ENCODE measurements around the gene VSIR. TPM values are rescaled to one million over a fixed set of nuclear protein-coding genes. Genes with fewer than 3 reads are reported as not detected.

Gene VSIR
- total RNA-seq, 1 donor from 2014 or later, result 2.9 TPM

- no peak for FAIRE-seq
Measured at GRCh38 chr10:71704816-71705215, 68.5 kb downstream of the VSIR start.

GRCh38 chr10:71703577-71703976, 69.7 kb downstream of the VSIR start:
- H4K20me1 ChIP-seq (ENCODE audit: insufficient read depth, low read length), result no peaks in the 10 kb centered on the region
- no peaks in the 10 kb centered on the region for H3K79me2 ChIP-seq (ENCODE audit: insufficient read depth, low read length)
- H3K4me1 ChIP-seq (ENCODE audit: insufficient read depth, low read length), result no peaks in the 10 kb centered on the region
- no peak overlapping the region for H3K4me3 Mint-ChIP-seq (ENCODE audit: unreplicated experiment)
- peaks cover 57% of the 10 kb centered on the region for H3K27me3 Mint-ChIP-seq (ENCODE audit: low read depth, unreplicated experiment)
- no peaks in the 10 kb centered on the region for H3K36me3 ChIP-seq (ENCODE audit: insufficient read depth, low read length)
- H3K27me3 ChIP-seq (ENCODE audit: insufficient read depth, low read length), result peaks cover 22% of the 10 kb centered on the region
- no peak overlapping the region for H3K27ac ChIP-seq (ENCODE audit: low read depth, low read length)
- no peak overlapping the region for H3K27ac Mint-ChIP-seq (ENCODE audit: unreplicated experiment)
- FAIRE-seq (no peak), DNase-seq (ENCODE audit: low read depth) (no peak)
- no peak overlapping the region for H2AFZ ChIP-seq (ENCODE audit: low read depth, low read length)
- H3K9ac ChIP-seq (ENCODE audit: low read length), result no peak overlapping the region
- H3K9me3 Mint-ChIP-seq (ENCODE audit: unreplicated experiment), result no peaks in the 10 kb centered on the region
- no peaks in the 10 kb centered on the region for H3K4me1 Mint-ChIP-seq (ENCODE audit: low read depth, unreplicated experiment)
- no peak overlapping the region for H3K4me2 ChIP-seq (ENCODE audit: low read length)
- H3K4me3 ChIP-seq (ENCODE audit: insufficient read depth, low read depth, low read length), result no peak overlapping the region
- no peaks in the 10 kb centered on the region for H3K9me3 ChIP-seq (ENCODE audit: insufficient read depth, low read depth, low read length)
- TF ChIP-seq EZH2 (IDR thresholded peaks at IDR 0.05; ENCODE audit: insufficient read depth, low read length) (no peak), CTCF (IDR thresholded peaks at IDR 0.05; ENCODE audit: insufficient read depth, low read depth, low read length) (no peak)
- no peaks in the 10 kb centered on the region for H3K36me3 Mint-ChIP-seq (ENCODE audit: low read depth, unreplicated experiment)

More at GRCh38 chr10:71704816-71705215, 68.5 kb downstream of the VSIR start:
- Histone ChIP-seq H3K27me3 (ENCODE audit: insufficient read depth, low read length) (peaks cover 12% of the 10 kb centered on the region), H3K79me2 (ENCODE audit: insufficient read depth, low read length) (no peaks in the 10 kb centered on the region), H3K4me2 (ENCODE audit: low read length) (no peak overlapping the region), H2AFZ (ENCODE audit: low read depth, low read length) (no peak overlapping the region), H3K36me3 (ENCODE audit: insufficient read depth, low read length) (no peaks in the 10 kb centered on the region), H3K27ac (ENCODE audit: low read depth, low read length) (no peak overlapping the region), H3K9me3 (ENCODE audit: insufficient read depth, low read depth, low read length) (no peaks in the 10 kb centered on the region), H4K20me1 (ENCODE audit: insufficient read depth, low read length) (no peaks in the 10 kb centered on the region), H3K4me1 (ENCODE audit: insufficient read depth, low read length) (no peaks in the 10 kb centered on the region), H3K9ac (ENCODE audit: low read length) (no peak overlapping the region), H3K4me3 (ENCODE audit: insufficient read depth, low read depth, low read length) (no peak overlapping the region)
- Mint-ChIP-seq H3K36me3 (ENCODE audit: low read depth, unreplicated experiment) (no peaks in the 10 kb centered on the region), H3K9me3 (ENCODE audit: unreplicated experiment) (no peaks in the 10 kb centered on the region), H3K27me3 (ENCODE audit: low read depth, unreplicated experiment) (peaks cover 53% of the 10 kb centered on the region), H3K4me3 (ENCODE audit: unreplicated experiment) (no peak overlapping the region), H3K4me1 (ENCODE audit: low read depth, unreplicated experiment) (no peaks in the 10 kb centered on the region), H3K27ac (ENCODE audit: unreplicated experiment) (no peak overlapping the region)
- no peak for DNase-seq (ENCODE audit: low read depth)
- TF ChIP-seq CTCF (IDR thresholded peaks at IDR 0.05; ENCODE audit: insufficient read depth, low read depth, low read length), result no peak
- no peak for TF ChIP-seq EZH2 (IDR thresholded peaks at IDR 0.05; ENCODE audit: insufficient read depth, low read length)

- no peaks in the 10 kb centered on the region for H4K20me1 ChIP-seq (ENCODE audit: insufficient read depth, low read length)
- no peaks in the 10 kb centered on the region for H3K9me3 ChIP-seq (ENCODE audit: insufficient read depth, low read depth, low read length)
- Mint-ChIP-seq H3K9me3 (ENCODE audit: unreplicated experiment) (no peaks in the 10 kb centered on the region), H3K27ac (ENCODE audit: unreplicated experiment) (no peak overlapping the region), H3K27me3 (ENCODE audit: low read depth, unreplicated experiment) (peaks cover 57% of the 10 kb centered on the region), H3K4me1 (ENCODE audit: low read depth, unreplicated experiment) (no peaks in the 10 kb centered on the region), H3K36me3 (ENCODE audit: low read depth, unreplicated experiment) (no peaks in the 10 kb centered on the region), H3K4me3 (ENCODE audit: unreplicated experiment) (no peak overlapping the region)
- FAIRE-seq (no peak), DNase-seq (ENCODE audit: low read depth) (no peak)
- no peak overlapping the region for H3K9ac ChIP-seq (ENCODE audit: low read length)
- no peaks in the 10 kb centered on the region for H3K36me3 ChIP-seq (ENCODE audit: insufficient read depth, low read length)
- H3K27me3 ChIP-seq (ENCODE audit: insufficient read depth, low read length), result peaks cover 20% of the 10 kb centered on the region
- no peak for TF ChIP-seq EZH2 (IDR thresholded peaks at IDR 0.05; ENCODE audit: insufficient read depth, low read length)
- TF ChIP-seq CTCF (IDR thresholded peaks at IDR 0.05; ENCODE audit: insufficient read depth, low read depth, low read length), result no peak
- H3K4me1 ChIP-seq (ENCODE audit: insufficient read depth, low read length), result no peaks in the 10 kb centered on the region
- H3K4me2 ChIP-seq (ENCODE audit: low read length), result no peak overlapping the region
- H2AFZ ChIP-seq (ENCODE audit: low read depth, low read length), result no peak overlapping the region
- H3K27ac ChIP-seq (ENCODE audit: low read depth, low read length), result no peak overlapping the region
- H3K4me3 ChIP-seq (ENCODE audit: insufficient read depth, low read depth, low read length), result no peak overlapping the region
- no peaks in the 10 kb centered on the region for H3K79me2 ChIP-seq (ENCODE audit: insufficient read depth, low read length)
Measured at GRCh38 chr10:71701496-71702132, 71.7 kb downstream of the VSIR start.

Measured in astrocyte (in vitro differentiated cells and primary cell).